HUES6 (cell line): ENCODE measurements around the gene CYP24A1.

Source experiments
- H3K27ac ChIP-seq: 2 replicates; pipeline ENCODE4 v1.7.0; 2013; ENCODE audit warnings: low read depth, mild to moderate bottlenecking, low read length, inconsistent platforms
- H3K27me3 ChIP-seq: 2 replicates; pipeline ENCODE4 v1.6.1; 2013; ENCODE audit warnings: low read length; ENCODE audit not compliant: control insufficient read depth, insufficient read depth
- H3K36me3 ChIP-seq: 2 replicates; pipeline ENCODE4 v1.6.1; 2013; ENCODE audit warnings: low read length; ENCODE audit not compliant: control insufficient read depth, insufficient read depth
- H3K4me1 ChIP-seq: 2 replicates; pipeline ENCODE4 v1.6.1; 2013; ENCODE audit warnings: low read length; ENCODE audit not compliant: control insufficient read depth, insufficient read depth
- H3K4me3 ChIP-seq: 2 replicates; pipeline ENCODE4 v1.5.1; 2013; ENCODE audit warnings: low read depth, low read length
- H3K9ac ChIP-seq: one replicate; pipeline ENCODE4 v1.6.1; 2013; ENCODE audit warnings: mild to moderate bottlenecking, low read length
- H3K9me3 ChIP-seq: 2 replicates; pipeline ENCODE4 v1.6.1; 2013; ENCODE audit warnings: low read depth, low read length; ENCODE audit not compliant: control insufficient read depth, insufficient read depth

Gene CYP24A1

DNA sequence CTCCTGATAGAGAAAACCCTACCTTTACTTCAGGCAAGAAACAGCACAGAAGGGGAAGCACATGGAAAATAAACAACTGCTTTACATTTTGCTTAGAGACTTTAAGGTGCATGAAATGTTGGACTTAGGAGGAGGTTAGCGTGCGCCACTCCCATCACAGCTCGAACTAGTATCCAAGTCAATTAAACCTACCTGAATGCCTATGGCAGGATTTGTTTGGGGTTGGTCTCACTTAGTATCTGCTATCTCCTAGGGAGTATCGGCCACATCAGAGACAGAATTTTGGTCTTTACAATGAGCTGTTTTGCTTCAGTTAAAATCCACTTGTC is 12.0 kb downstream of the CYP24A1 start:
- Histone ChIP-seq H3K9me3 (0 out of 2 replicates have a peak, but pooled peaks cover 4% of the 10 kb centered on the region), H3K27me3 (no peaks in the 10 kb centered on the region), H3K9ac (no peak overlapping the region), H3K36me3 (no peaks in the 10 kb centered on the region), H3K4me1 (peaks cover 3% of the 10 kb centered on the region; the same call in 1 of the 2 replicates), H3K4me3 (no peak overlapping the region), H3K27ac (no peak overlapping the region)

GRCh38 chr20:54161008-54161820 is 12.6 kb downstream of the CYP24A1 start:
- Histone ChIP-seq H3K36me3 (no peaks in the 10 kb centered on the region), H3K4me3 (no peak overlapping the region), H3K27me3 (no peaks in the 10 kb centered on the region), H3K9me3 (0 out of 2 replicates have a peak, but pooled peaks cover 4% of the 10 kb centered on the region), H3K4me1 (peaks cover 3% of the 10 kb centered on the region; the same call in 1 of the 2 replicates), H3K9ac (no peak overlapping the region), H3K27ac (no peak overlapping the region)

- H3K9me3 ChIP-seq: 0 out of 2 replicates have a peak, but pooled peaks cover 4% of the 10 kb centered on the region
- H3K27ac ChIP-seq: no peak overlapping the region
- H3K4me3 ChIP-seq: no peak overlapping the region
- H3K27me3 ChIP-seq: no peaks in the 10 kb centered on the region
- peaks cover 3% of the 10 kb centered on the region; the same call in 1 of the 2 replicates for H3K4me1 ChIP-seq
- no peaks in the 10 kb centered on the region for H3K36me3 ChIP-seq
- H3K9ac ChIP-seq: no peak overlapping the region
These were observed 13.4 kb downstream of the CYP24A1 start for GRCh38 chr20:54160065-54161007.

- no peak overlapping the region for H3K9ac ChIP-seq
- no peaks in the 10 kb centered on the region for H3K9me3 ChIP-seq
- peaks cover 3% of the 10 kb centered on the region; the same call in 1 of the 2 replicates for H3K4me1 ChIP-seq
- H3K4me3 ChIP-seq: no peak overlapping the region
- no peaks in the 10 kb centered on the region for H3K36me3 ChIP-seq
- H3K27me3 ChIP-seq: no peaks in the 10 kb centered on the region
- no peak overlapping the region for H3K27ac ChIP-seq
These were observed 14.8 kb downstream of the CYP24A1 start for GRCh38 chr20:54158856-54159418.

DNA sequence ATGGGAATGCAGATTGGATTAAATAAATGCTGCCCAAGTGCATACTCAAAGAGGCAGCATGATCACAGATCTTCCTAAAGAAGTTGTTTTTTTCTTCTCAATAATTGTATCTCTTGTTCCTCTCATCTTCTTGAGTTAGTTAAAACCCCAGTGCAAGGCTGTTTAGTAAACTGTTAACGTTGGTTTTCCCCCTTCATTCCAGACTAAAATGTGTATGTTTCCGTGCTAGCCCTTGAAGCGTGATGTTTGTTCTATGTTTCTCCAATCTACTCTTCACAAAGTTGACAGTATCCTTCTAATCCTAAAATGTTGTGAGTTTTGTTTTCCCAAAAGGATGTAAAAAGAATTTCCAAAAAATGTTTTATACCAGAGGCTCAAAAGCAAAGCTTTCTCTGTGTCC is 15.6 kb downstream of the CYP24A1 start:
- peaks cover 3% of the 10 kb centered on the region; the same call in 1 of the 2 replicates for H3K4me1 ChIP-seq
- H3K27ac ChIP-seq: no peak overlapping the region
- no peaks in the 10 kb centered on the region for H3K27me3 ChIP-seq
- H3K9ac ChIP-seq: no peak overlapping the region
- H3K9me3 ChIP-seq: no peaks in the 10 kb centered on the region
- H3K36me3 ChIP-seq: no peaks in the 10 kb centered on the region
- no peak overlapping the region for H3K4me3 ChIP-seq

DNA sequence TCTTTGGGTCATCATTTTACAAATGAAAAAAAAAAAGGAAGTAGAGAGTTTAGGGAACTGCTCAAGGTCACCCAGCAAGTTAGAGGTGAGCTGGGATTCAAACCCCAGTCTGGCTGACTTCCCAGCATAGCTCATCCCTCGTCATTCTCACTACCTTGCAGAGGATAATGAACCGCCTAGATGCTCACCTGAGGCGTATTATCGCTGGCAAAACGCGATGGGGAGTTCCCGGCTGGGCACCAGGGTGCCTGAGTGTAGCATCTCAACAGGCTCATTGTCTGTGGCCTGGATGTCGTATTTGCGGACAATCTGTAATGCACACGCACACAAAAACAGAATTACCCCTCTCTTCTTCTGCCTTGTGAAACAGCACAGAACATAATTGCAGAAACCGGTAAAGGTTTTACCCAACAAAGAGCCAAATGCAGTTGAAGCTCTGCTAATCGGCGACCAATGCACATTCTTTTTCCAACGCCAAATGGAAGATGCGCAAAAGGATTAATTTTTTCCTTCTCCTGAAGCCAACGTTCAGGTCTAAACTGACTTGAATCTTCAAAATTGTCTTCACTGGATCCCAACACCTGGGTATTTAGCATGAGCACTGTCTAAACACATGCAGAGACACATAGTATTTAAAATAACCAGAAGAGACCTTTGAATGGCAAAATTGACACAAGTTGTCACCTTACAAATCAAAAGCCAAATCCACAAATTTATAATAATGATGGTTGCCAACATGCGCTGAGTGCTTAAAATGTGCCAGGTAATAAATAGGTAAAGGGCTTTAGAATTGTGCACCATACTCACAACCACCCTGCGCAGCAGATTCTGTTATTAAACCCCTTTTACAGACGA is 16.6 kb downstream of the CYP24A1 start:
- no peak overlapping the region for H3K27ac ChIP-seq
- no peaks in the 10 kb centered on the region for H3K36me3 ChIP-seq
- peaks cover 3% of the 10 kb centered on the region for H3K4me1 ChIP-seq
- H3K27me3 ChIP-seq: no peaks in the 10 kb centered on the region
- no peaks in the 10 kb centered on the region for H3K9me3 ChIP-seq
- H3K4me3 ChIP-seq: no peak overlapping the region
- H3K9ac ChIP-seq: no peak overlapping the region

- Histone ChIP-seq H3K4me3 (no peak overlapping the region), H3K9ac (no peak overlapping the region), H3K27ac (no peak overlapping the region), H3K9me3 (no peaks in the 10 kb centered on the region), H3K4me1 (peaks cover 3% of the 10 kb centered on the region), H3K27me3 (no peaks in the 10 kb centered on the region), H3K36me3 (no peaks in the 10 kb centered on the region)
These were observed 17.3 kb downstream of the CYP24A1 start for GRCh38 chr20:54156522-54156921.

GRCh38 chr20:54155736-54156317 is 18.0 kb downstream of the CYP24A1 start:
- no peak overlapping the region for H3K4me3 ChIP-seq
- no peak overlapping the region for H3K27ac ChIP-seq
- no peaks in the 10 kb centered on the region for H3K36me3 ChIP-seq
- no peaks in the 10 kb centered on the region for H3K27me3 ChIP-seq
- H3K9ac ChIP-seq: no peak overlapping the region
- no peaks in the 10 kb centered on the region for H3K9me3 ChIP-seq
- peaks cover 3% of the 10 kb centered on the region for H3K4me1 ChIP-seq

DNA sequence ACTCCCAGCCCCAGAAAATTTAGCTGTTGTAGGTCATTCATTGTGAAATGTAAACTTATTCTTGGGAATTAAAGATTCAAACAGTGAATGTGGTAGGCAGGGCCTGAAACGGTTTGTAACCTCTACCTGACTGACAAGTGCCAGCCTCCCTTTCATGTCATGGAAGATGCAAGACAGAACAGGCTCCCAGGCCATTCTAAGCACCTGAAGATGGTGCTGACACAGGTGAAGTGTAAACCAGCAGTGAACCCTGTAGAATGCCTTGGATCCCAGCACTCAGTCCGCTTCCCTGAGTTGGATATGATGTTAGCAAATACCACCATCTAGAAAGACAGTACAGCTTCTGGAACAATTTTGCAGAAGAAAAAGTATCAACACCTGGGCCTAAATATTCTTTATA is 19.3 kb downstream of the CYP24A1 start:
- Histone ChIP-seq H3K4me1 (peaks cover 6% of the 10 kb centered on the region), H3K27me3 (no peaks in the 10 kb centered on the region), H3K9ac (no peak overlapping the region), H3K9me3 (no peaks in the 10 kb centered on the region), H3K36me3 (no peaks in the 10 kb centered on the region), H3K27ac (no peak overlapping the region), H3K4me3 (no peak overlapping the region)

DNA sequence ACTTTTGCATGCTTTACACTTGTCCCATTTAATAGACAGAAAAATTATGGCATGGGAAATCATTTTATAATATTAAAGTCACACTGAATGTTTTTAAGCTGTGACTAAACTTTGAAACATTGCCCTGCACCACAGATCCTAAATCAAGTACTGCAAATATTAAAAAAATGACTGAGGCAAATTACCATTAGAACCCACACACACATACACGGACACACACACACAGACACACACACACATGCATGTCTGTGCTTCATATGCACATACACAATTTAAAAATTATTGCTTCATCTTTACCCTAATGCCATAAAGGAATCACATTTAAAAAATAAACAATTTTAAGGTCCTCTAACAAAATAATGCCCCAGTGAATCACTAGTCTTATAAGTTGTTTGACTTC is 19.9 kb downstream of the CYP24A1 start:
- no peak overlapping the region for H3K27ac ChIP-seq
- no peaks in the 10 kb centered on the region for H3K27me3 ChIP-seq
- peaks cover 11% of the 10 kb centered on the region for H3K4me1 ChIP-seq
- H3K4me3 ChIP-seq: no peak overlapping the region
- no peak overlapping the region for H3K9ac ChIP-seq
- no peaks in the 10 kb centered on the region for H3K36me3 ChIP-seq
- no peaks in the 10 kb centered on the region for H3K9me3 ChIP-seq
